H7 (cell line): ENCODE data around the gene MICU1. TPM values are rescaled to one million over a fixed set of nuclear protein-coding genes. Genes with fewer than 3 reads are reported as not detected.
A peak's percentile ranks its signal among the peaks of the same experiment; 100 is the strongest.
"Not testable (repeated sequence)": the region's sequence is repeated elsewhere in the genome, so short reads cannot be mapped to it uniquely, and the experiment has no call there.

Source experiments
- DNase-seq: peaks from one replicate; pipeline ENCODE4 v3.0.0; 2012
- H3K27me3 ChIP-seq: 2 replicates; pipeline ENCODE4 v1.6.0; 2011; ENCODE audit warnings: mild to moderate bottlenecking, low read length; ENCODE audit not compliant: control insufficient read depth, insufficient read depth
- H3K36me3 ChIP-seq: replicated peaks from 2 replicates; pipeline ENCODE4 v1.5.1; 2011; ENCODE audit warnings: low read length; ENCODE audit not compliant: control insufficient read depth, insufficient read depth
- H3K4me3 ChIP-seq: 2 replicates; pipeline ENCODE4 v1.5.1; 2011; ENCODE audit warnings: low read depth, mild to moderate bottlenecking, control low read depth, low read length, moderate library complexity; ENCODE audit not compliant: insufficient read depth
- total RNA-seq: library from RNA; depleted of rRNA; stranded (reverse); fragments of >200 nt; shearing (Covaris generic); gene quantifications from 2 replicates; pipeline ENCODE4 v1.2.3, GENCODE V29; 2014

The MICU1 gene
- total RNA-seq, 1 experiment from 2014 or later: 41.0 TPM

- H3K36me3 ChIP-seq: peaks cover 1% of the 10 kb centered on the region; the same call in 1 of the 2 replicates
- H3K27me3 ChIP-seq: no peaks in the 10 kb centered on the region
- no peak for DNase-seq
- no peak overlapping the region for H3K4me3 ChIP-seq
Measured at GRCh38 chr10:72349438-72349837, 276.4 kb downstream of the MICU1 start.

- no peak for DNase-seq
- Histone ChIP-seq H3K27me3 (no peaks in the 10 kb centered on the region), H3K4me3 (no peak overlapping the region), H3K36me3 (peaks cover 1% of the 10 kb centered on the region; the same call in 1 of the 2 replicates)
Measured at GRCh38 chr10:72348282-72348681, 277.6 kb downstream of the MICU1 start.

- H3K36me3 ChIP-seq, DNase-seq: not testable (repeated sequence)
Measured at GRCh38 chr10:72346117-72346516, 279.8 kb downstream of the MICU1 start.

GRCh38 chr10:72344932-72345331, 280.9 kb downstream of the MICU1 start:
- peaks cover 3% of the 10 kb centered on the region for H3K36me3 ChIP-seq
- no peak overlapping the region for H3K4me3 ChIP-seq

More at GRCh38 chr10:72346117-72346516, 279.8 kb downstream of the MICU1 start:
- not testable (repeated sequence) for H3K27me3 ChIP-seq, H3K4me3 ChIP-seq

DNA sequence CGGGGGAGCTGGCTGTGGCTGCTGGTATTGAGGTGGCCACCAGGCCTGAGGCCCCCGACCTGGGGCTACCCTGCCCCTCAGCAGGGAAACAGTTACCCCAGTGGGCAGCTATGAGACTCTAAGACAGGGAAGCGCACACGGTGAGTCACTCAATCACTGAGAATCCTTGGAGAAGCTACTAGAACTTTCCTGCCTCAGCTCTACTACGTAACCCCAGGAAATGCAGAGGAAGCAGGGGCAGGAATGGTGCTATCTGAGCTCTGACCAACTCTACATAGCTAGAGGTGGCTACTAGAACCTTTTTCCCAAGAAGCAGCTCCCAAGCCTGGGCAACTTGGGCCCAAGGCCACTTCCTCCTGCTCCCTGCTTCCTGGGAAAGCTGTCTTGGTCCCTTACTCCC, 283.0 kb downstream of the MICU1 start:
- H3K27me3 ChIP-seq: no peaks in the 10 kb centered on the region
- H3K36me3 ChIP-seq: peaks cover 5% of the 10 kb centered on the region
- H3K4me3 ChIP-seq: no peak overlapping the region
- peak; percentile 25 for DNase-seq

More at GRCh38 chr10:72344932-72345331, 280.9 kb downstream of the MICU1 start:
- no peak for DNase-seq
- H3K27me3 ChIP-seq: no peaks in the 10 kb centered on the region

DNA sequence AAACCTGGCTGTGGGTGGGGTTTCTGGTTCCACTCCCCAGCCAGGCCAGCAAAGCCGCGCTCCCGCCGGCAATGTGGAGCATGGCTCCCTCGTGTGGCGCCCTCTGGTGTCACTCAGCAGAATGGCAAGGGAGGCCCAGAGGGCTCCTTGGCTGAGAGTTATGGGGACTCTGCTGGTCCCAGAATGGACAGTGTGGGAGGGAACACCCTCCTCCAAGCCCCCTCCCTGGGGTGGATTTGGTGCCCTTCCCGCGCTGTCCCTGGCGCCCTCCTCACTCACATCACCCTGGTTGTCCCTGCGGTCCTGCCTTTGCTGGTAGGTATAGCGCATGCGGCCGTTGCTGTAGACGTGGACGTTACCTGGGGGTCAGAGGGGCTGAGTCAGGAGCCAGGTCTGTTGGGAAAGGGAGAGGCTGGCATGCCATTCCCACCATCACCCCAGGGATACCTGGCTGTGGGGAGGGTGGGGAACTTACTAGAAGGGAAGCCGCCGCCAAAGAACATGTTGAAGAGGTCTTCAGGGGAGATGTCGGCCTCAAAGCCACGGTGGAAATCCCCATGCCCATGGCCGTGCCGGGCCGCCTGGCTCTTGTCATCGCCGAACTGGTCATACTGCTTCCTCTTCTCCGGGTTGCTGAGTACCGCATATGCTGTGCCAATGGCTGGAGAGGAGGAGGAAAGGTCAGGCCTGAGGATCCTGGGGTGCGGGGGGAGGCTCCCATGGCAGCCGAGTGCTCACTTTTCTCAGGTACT, 285.2 kb downstream of the MICU1 start:
- peak; percentile 93 for DNase-seq
- H3K36me3 ChIP-seq: peaks cover 18% of the 10 kb centered on the region
- no peak overlapping the region for H3K4me3 ChIP-seq
- H3K27me3 ChIP-seq: no peaks in the 10 kb centered on the region

- Histone ChIP-seq H3K27me3 (no peaks in the 10 kb centered on the region), H3K36me3 (peaks cover 18% of the 10 kb centered on the region), H3K4me3 (no peak overlapping the region)
- no peak for DNase-seq
Measured at GRCh38 chr10:72338180-72338579, 287.7 kb downstream of the MICU1 start.

- no peak for DNase-seq
- H3K4me3 ChIP-seq: no peak overlapping the region
- H3K36me3 ChIP-seq: peaks cover 14% of the 10 kb centered on the region
- H3K27me3 ChIP-seq: no peaks in the 10 kb centered on the region
Measured at GRCh38 chr10:72337722-72338121, 288.2 kb downstream of the MICU1 start.

- Histone ChIP-seq H3K36me3 (peaks cover 14% of the 10 kb centered on the region), H3K4me3 (no peak overlapping the region), H3K27me3 (no peaks in the 10 kb centered on the region)
- DNase-seq: peak; percentile 90
Measured at GRCh38 chr10:72337039-72337629, 288.7 kb downstream of the MICU1 start.

- no peak overlapping the region for H3K4me3 ChIP-seq
- DNase-seq: peak; percentile 16
- H3K27me3 ChIP-seq: no peaks in the 10 kb centered on the region
- peaks cover 14% of the 10 kb centered on the region for H3K36me3 ChIP-seq
Measured at GRCh38 chr10:72336259-72337038, 289.4 kb downstream of the MICU1 start.

DNA sequence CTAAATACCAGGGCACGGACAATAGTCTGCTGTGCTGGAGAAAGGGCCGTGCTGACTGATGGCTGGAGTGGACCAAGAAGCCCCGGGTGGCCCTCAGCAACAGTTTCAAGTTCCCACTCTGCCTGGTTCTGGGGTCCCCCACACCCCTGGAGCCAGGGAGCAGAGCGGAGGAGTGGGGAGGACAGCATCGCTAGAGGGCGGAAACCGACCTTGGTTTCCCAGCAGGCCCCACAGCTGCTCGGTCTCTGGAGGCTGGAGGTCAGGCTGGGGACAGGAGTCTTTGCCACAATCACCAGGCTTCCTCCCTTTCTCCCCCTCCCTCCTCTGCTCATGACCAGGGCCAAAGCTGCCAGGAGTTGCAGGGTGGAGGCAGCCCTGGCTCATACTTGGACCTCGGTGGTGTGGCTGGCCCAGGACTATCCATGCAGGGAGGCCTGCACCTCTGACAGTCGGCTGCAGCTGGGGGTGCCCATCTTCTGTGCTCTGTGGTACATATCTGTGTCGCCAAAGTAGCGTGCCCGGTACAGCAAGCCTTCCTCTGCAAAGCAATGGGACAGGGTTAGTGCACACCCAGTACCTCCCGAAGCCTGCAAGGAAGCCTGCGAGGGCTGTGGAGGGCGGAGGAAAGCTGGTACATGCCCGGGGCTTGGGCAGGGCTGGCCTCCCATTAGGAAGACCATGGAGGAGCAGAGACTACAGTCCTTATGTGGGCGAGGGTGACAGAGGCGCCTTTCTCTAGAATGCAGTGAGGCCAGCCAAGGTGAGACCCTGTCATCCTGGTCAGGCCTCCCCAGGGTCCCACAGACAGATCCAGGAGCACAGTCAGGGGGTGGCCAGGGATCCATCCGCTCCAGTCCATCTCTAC, 290.3 kb downstream of the MICU1 start:
- peaks cover 14% of the 10 kb centered on the region for H3K36me3 ChIP-seq
- H3K4me3 ChIP-seq: no peak overlapping the region
- peak; percentile 21 for DNase-seq
- no peaks in the 10 kb centered on the region for H3K27me3 ChIP-seq

DNA sequence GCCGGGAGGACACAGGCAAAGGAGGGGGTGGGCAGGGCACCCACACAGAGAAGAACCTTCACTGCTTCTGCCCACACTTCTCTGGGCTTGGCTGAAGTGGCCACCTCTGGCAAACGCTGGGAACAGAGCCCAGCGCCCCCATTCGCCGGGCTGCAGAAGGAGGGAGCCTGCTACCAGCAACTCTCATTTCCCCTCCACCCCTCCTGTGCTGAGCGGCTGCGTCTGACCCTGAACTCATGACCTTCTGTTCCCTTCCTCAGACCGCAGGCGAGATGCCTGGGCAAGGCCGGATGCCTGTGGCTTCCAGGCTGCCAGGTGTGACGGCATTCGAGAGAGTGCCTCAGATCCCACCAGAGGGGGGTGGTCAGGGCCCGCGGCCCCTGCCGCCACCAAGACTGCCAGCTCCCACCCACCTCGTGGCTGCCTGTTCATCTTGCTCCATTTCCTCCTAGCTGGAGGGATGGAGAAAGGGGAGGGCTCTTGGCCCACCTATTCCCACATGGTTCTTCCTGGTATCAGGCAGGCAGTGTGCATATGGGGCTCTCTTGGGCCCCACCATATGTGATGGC, 291.0 kb downstream of the MICU1 start:
- H3K27me3 ChIP-seq: no peaks in the 10 kb centered on the region
- no peak overlapping the region for H3K4me3 ChIP-seq
- H3K36me3 ChIP-seq: peaks cover 14% of the 10 kb centered on the region
- DNase-seq: no peak

DNA sequence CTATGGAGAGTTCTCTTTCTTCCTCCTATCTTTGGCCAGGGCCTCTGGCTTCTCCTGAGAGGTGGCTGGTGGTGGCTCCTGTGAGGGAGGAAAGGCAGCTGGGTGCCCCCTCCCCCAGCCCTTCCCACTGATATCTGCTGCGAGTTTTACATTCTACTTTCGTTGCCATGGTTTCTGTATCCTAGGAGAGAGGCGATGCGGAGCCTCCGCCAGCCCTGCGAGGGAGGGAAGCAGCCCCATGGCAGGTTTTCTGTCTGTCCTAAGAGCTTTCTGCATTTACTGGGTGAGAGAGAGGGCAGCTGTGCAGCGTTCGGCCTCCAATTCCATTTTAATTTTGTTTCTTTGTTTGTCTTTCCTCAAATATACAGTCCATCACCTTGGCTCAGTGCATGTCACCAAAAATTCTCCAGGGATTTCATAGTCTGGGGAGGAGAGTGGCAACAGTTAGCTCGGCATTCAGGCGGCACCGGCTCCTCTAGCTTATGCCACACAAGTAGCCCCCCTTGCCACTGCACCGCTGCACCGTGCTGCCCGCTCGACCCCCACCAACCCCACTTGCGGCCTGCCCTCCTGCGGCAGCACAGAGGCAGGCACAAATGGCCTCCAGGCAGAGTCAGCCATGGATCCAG, 291.6 kb downstream of the MICU1 start:
- peak; percentile 90 for DNase-seq
- Histone ChIP-seq H3K36me3 (peaks cover 14% of the 10 kb centered on the region), H3K27me3 (no peaks in the 10 kb centered on the region), H3K4me3 (no peak overlapping the region)
